Measurements from ENCODE around the gene LAMTOR3.

- no peak for TF ChIP-seq CTCF (IDR thresholded peaks at IDR 0.05)
- TF ChIP-seq EP300 (IDR thresholded peaks at IDR 0.05), result no peak
Measured at GRCh38 chr4:99841129-99841528, 53.1 kb downstream of the LAMTOR3 start.

Measured in gastroesophageal sphincter (tissue), 3 donors.